Measurements from ENCODE around the gene HSPA4. TPM values are rescaled to one million over a fixed set of nuclear protein-coding genes. Genes with fewer than 3 reads are reported as not detected.

Gene HSPA4
- total RNA-seq, 1 experiment from 2014 or later = 70.6 TPM

DNA sequence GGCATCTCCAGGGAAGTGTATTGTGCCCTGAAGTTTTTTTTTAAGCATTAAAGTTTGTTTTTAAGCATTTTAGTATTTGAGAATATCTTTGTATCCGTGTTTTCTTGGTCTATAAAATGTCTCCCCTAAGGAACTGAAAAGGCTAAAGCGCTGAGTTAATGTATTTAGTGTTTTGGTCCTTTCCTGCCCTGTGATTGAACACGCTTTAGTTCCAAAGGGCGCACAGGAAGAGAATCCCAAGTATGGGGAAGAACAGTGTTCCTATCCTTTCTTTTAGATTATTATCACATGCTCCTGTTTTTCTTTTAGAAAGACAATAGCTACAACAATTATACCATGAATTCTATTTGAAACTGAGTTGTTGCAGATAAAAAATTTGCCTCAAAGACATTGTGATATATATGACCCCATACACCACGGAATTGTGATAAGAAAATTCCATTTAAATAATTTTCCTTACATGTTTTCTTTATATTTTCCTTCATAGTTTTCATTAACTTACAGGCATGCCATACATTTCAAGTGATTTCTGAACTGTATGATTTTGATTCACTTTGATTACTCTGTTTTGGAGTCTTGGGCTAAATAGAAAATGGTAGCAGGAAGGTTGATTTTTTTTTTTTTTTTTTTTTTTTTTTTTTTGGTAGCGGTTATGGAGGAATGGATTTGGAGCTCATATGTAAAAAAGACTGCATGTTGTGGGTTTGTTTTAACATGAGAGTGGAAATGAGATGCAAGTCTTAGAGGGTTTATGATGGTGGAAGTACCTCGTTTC lies 3.1 kb downstream of the HSPA4 start:
- peaks cover 40% of the 10 kb centered on the region for H4K20me1 ChIP-seq (ENCODE audit: low read length)
- ChIA-PET POLR2A (ENCODE audit: unreplicated experiment) (no interaction called here), CTCF (no interaction called here)
- H3K4me3 ChIP-seq (ENCODE audit: low read length) = no peak overlapping the region
- DNase-seq (no peak), ATAC-seq (no peak)
- H3K4me2 ChIP-seq (ENCODE audit: low read length) = 0 out of 2 replicates have a peak overlapping the region, but pooled peaks have one; percentile 28
- TF ChIP-seq EZH2phosphoT487 (IDR thresholded peaks at IDR 0.05; ENCODE audit: borderline replicate concordance, low read length) (no peak), EZH2 (IDR thresholded peaks at IDR 0.05; ENCODE audit: low read length, unreplicated experiment) (no peak)
- TF ChIP-seq, protein P1, sequence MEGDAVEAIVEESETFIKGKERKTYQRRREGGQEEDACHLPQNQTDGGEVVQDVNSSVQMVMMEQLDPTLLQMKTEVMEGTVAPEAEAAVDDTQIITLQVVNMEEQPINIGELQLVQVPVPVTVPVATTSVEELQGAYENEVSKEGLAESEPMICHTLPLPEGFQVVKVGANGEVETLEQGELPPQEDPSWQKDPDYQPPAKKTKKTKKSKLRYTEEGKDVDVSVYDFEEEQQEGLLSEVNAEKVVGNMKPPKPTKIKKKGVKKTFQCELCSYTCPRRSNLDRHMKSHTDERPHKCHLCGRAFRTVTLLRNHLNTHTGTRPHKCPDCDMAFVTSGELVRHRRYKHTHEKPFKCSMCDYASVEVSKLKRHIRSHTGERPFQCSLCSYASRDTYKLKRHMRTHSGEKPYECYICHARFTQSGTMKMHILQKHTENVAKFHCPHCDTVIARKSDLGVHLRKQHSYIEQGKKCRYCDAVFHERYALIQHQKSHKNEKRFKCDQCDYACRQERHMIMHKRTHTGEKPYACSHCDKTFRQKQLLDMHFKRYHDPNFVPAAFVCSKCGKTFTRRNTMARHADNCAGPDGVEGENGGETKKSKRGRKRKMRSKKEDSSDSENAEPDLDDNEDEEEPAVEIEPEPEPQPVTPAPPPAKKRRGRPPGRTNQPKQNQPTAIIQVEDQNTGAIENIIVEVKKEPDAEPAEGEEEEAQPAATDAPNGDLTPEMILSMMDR (conservative IDR thresholded peaks at IDR 0.05; ENCODE audit: low read depth, low read length) = no peak
- intact Hi-C loops (cut with micrococcal nuclease) = no loop called here
- H3K4me1 ChIP-seq (ENCODE audit: insufficient read depth, low read length) = peaks cover 17% of the 10 kb centered on the region
- H3K9me2 ChIP-seq (replicated peaks; ENCODE audit: low read length) = no peaks in the 10 kb centered on the region
- H3K9ac ChIP-seq (ENCODE audit: low read length) = no peak overlapping the region
- H3K27ac ChIP-seq (ENCODE audit: low read length) = no peak overlapping the region
- H3K79me2 ChIP-seq (ENCODE audit: low read length) = peaks cover 89% of the 10 kb centered on the region
- H3K36me3 ChIP-seq (ENCODE audit: low read depth, low read length) = no peaks in the 10 kb centered on the region
- no peak overlapping the region for H2AFZ ChIP-seq (ENCODE audit: low read length)
- no peaks in the 10 kb centered on the region for H3K9me3 ChIP-seq (ENCODE audit: low read length)
- H3K27me3 ChIP-seq (ENCODE audit: low read length) = no peaks in the 10 kb centered on the region
- no TSS peak for BruUV-seq (replicated peaks)
- no peaks in the 10 kb centered on the region for H3F3A ChIP-seq (ENCODE audit: low read length, unreplicated experiment)

DNA sequence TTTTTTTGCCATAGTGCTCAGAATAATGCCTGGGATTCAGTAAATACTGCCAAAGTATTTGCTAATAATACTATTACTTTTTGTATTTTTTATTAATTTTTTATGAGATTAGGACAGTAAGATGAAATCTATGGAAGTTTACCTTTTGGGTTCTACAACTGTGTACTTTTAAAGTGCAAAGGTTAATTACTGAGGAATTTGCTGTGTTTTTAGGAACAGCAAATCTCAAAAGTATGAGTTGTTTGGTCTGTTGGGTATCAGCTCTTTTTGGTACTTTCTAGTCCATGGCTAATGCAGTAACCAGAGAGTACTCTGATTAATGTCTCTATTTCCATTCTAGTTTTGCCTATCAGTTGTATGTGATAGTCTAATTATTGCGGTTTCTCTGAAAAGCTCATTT lies 5.1 kb downstream of the HSPA4 start:
- Histone ChIP-seq H3K27ac (ENCODE audit: low read length) (no peak overlapping the region), H3K9me3 (ENCODE audit: low read length) (no peaks in the 10 kb centered on the region), H4K20me1 (ENCODE audit: low read length) (peaks cover 46% of the 10 kb centered on the region), H2AFZ (ENCODE audit: low read length) (no peak overlapping the region), H3K4me2 (ENCODE audit: low read length) (no peak overlapping the region), H3F3A (ENCODE audit: low read length, unreplicated experiment) (no peaks in the 10 kb centered on the region), H3K79me2 (ENCODE audit: low read length) (peaks cover 98% of the 10 kb centered on the region), H3K36me3 (ENCODE audit: low read depth, low read length) (no peaks in the 10 kb centered on the region), H3K4me1 (ENCODE audit: insufficient read depth, low read length) (peaks cover 3% of the 10 kb centered on the region; the same call in 1 of the 2 replicates), H3K4me3 (ENCODE audit: low read length) (no peak overlapping the region), H3K9ac (ENCODE audit: low read length) (no peak overlapping the region), H3K9me2 (replicated peaks; ENCODE audit: low read length) (no peaks in the 10 kb centered on the region), H3K27me3 (ENCODE audit: low read length) (no peaks in the 10 kb centered on the region)
- DNase-seq (no peak), ATAC-seq (no peak)
- no TSS peak for BruUV-seq (replicated peaks)
- no peak for TF ChIP-seq EZH2 (IDR thresholded peaks at IDR 0.05; ENCODE audit: low read length, unreplicated experiment)
- TF ChIP-seq, protein P1 (conservative IDR thresholded peaks at IDR 0.05; ENCODE audit: low read depth, low read length) = no peak
- no peak for TF ChIP-seq EZH2phosphoT487 (IDR thresholded peaks at IDR 0.05; ENCODE audit: borderline replicate concordance, low read length)
- POLR2A ChIA-PET (ENCODE audit: unreplicated experiment) = interaction anchor here (0.6 kb wide), 1 partner anchor 48 kb away, joined by 14 read pairs; no protein-coding TSS in a partner anchor
- CTCF ChIA-PET = no interaction called here
- intact Hi-C loops (cut with micrococcal nuclease) = no loop called here

DNA sequence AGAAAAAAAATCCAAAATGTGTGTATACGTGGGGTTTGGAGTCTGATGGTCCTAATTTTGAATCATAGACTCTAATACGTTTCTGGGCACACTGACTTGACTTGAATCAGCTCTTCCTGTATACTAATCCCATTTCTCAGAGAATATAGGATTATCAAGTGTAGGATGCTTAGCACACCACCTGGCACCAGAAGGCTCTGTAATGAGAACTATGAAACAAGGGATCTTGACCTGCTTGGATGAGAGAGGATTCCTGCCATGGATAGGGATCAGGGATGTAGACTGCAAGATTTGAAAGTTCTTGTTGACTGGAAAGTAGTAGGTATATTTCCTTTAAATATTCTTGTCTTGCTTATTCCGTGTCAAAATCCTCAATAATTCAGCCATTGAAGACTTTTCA lies 7.8 kb downstream of the HSPA4 start:
- no peak overlapping the region for H2AFZ ChIP-seq (ENCODE audit: low read length)
- 0 out of 2 replicates have a peak, but pooled peaks cover 3% of the 10 kb centered on the region for H3K4me1 ChIP-seq (ENCODE audit: insufficient read depth, low read length)
- H3K9me2 ChIP-seq (replicated peaks; ENCODE audit: low read length) = no peaks in the 10 kb centered on the region
- no peaks in the 10 kb centered on the region for H3K36me3 ChIP-seq (ENCODE audit: low read depth, low read length)
- H3K79me2 ChIP-seq (ENCODE audit: low read length) = peaks cover 98% of the 10 kb centered on the region
- CTCF ChIA-PET = no interaction called here
- no peaks in the 10 kb centered on the region for H3F3A ChIP-seq (ENCODE audit: low read length, unreplicated experiment)
- no peak overlapping the region for H3K27ac ChIP-seq (ENCODE audit: low read length)
- no peak overlapping the region for H3K4me3 ChIP-seq (ENCODE audit: low read length)
- no peaks in the 10 kb centered on the region for H3K27me3 ChIP-seq (ENCODE audit: low read length)
- peaks cover 46% of the 10 kb centered on the region for H4K20me1 ChIP-seq (ENCODE audit: low read length)
- H3K4me2 ChIP-seq (ENCODE audit: low read length) = no peak overlapping the region
- DNase-seq (no peak), ATAC-seq (no peak)
- no peak for TF ChIP-seq EZH2 (IDR thresholded peaks at IDR 0.05; ENCODE audit: low read length, unreplicated experiment)
- no peak for TF ChIP-seq EZH2phosphoT487 (IDR thresholded peaks at IDR 0.05; ENCODE audit: borderline replicate concordance, low read length)
- TF ChIP-seq, protein P1 (conservative IDR thresholded peaks at IDR 0.05; ENCODE audit: low read depth, low read length) = no peak
- intact Hi-C loops (cut with micrococcal nuclease) = no loop called here
- POLR2A ChIA-PET (ENCODE audit: unreplicated experiment) = no interaction called here
- no peaks in the 10 kb centered on the region for H3K9me3 ChIP-seq (ENCODE audit: low read length)
- H3K9ac ChIP-seq (ENCODE audit: low read length) = no peak overlapping the region
- BruUV-seq (replicated peaks) = no TSS peak
